ENCODE measurements around the gene LIME1.
A peak's percentile ranks its signal among the peaks of the same experiment; 100 is the strongest.

Gene LIME1

GRCh38 chr20:63735859-63736718 lies at the start of gene LIME1:
TSS of gene LIME1 (plus strand) at chr20:63736664. CDS start at chr20:63737550, 886 bp downstream.
- DNase-seq (ENCODE audit: low spot score), result no peak

GRCh38 chr20:63687419-63688178 lies 48.9 kb upstream of the LIME1 start:
- DNase-seq (ENCODE audit: low spot score), result no peak

- DNase-seq (ENCODE audit: low spot score), result no peak
Measured at GRCh38 chr20:63688228-63689045, 48.0 kb upstream of the LIME1 start.

- DNase-seq (ENCODE audit: low spot score), result no peak
Measured at GRCh38 chr20:63689046-63690002, 47.1 kb upstream of the LIME1 start.

GRCh38 chr20:63690003-63690897 lies 46.2 kb upstream of the LIME1 start:
- DNase-seq (ENCODE audit: low spot score), result no peak

- DNase-seq (ENCODE audit: low spot score), result no peak
Measured at GRCh38 chr20:63690898-63691710, 45.4 kb upstream of the LIME1 start.

- no peak for DNase-seq (ENCODE audit: low spot score)
Measured at GRCh38 chr20:63691711-63692435, 44.6 kb upstream of the LIME1 start.

- DNase-seq (ENCODE audit: low spot score), result no peak
Measured at GRCh38 chr20:63692436-63693082, 43.9 kb upstream of the LIME1 start.

GRCh38 chr20:63693083-63693732 lies 43.3 kb upstream of the LIME1 start:
- DNase-seq (ENCODE audit: low spot score), result no peak

- DNase-seq (ENCODE audit: low spot score), result no peak
Measured at GRCh38 chr20:63693733-63694583, 42.5 kb upstream of the LIME1 start.

GRCh38 chr20:63694584-63695423 lies 41.7 kb upstream of the LIME1 start:
- no peak for DNase-seq (ENCODE audit: low spot score)

GRCh38 chr20:63695424-63696305 lies 40.8 kb upstream of the LIME1 start:
- no peak for DNase-seq (ENCODE audit: low spot score)

- DNase-seq (ENCODE audit: low spot score), result peak; percentile 29
Measured at GRCh38 chr20:63696306-63696627, 40.2 kb upstream of the LIME1 start.

- DNase-seq (ENCODE audit: low spot score), result peak; percentile 23
Measured at GRCh38 chr20:63696628-63697356, 39.7 kb upstream of the LIME1 start, which contains the start of gene TNFRSF6B. TSS of gene TNFRSF6B (plus strand) at chr20:63696652. CDS start at chr20:63696768, 116 bp downstream.
